ENCODE results near the gene USP32. TPM values are rescaled to one million over a fixed set of nuclear protein-coding genes. Genes with fewer than 3 reads are reported as not detected.

The USP32 gene
- total RNA-seq, 1 donor from 2014 or later: 59.6 TPM

- peaks cover 4% of the 10 kb centered on the region for H3K36me3 Mint-ChIP-seq (ENCODE audit: unreplicated experiment)
- H3K9me3 Mint-ChIP-seq (ENCODE audit: unreplicated experiment): peaks cover 4% of the 10 kb centered on the region
- no peak for DNase-seq
- H3K4me1 Mint-ChIP-seq (ENCODE audit: low read depth, unreplicated experiment): peaks cover 6% of the 10 kb centered on the region
- TF ChIP-seq CTCF (IDR thresholded peaks at IDR 0.05; ENCODE audit: partially characterized antibody, unreplicated experiment): no peak
- H3K27me3 Mint-ChIP-seq (ENCODE audit: unreplicated experiment): peaks cover 2% of the 10 kb centered on the region
- H3K4me3 Mint-ChIP-seq (ENCODE audit: unreplicated experiment): no peak overlapping the region
- no peak overlapping the region for H3K27ac Mint-ChIP-seq (ENCODE audit: unreplicated experiment)
Measured at GRCh38 chr17:60325730-60326524, 66.0 kb downstream of the USP32 start.

- H3K4me3 Mint-ChIP-seq (ENCODE audit: unreplicated experiment): no peak overlapping the region
- TF ChIP-seq CTCF (IDR thresholded peaks at IDR 0.05; ENCODE audit: partially characterized antibody, unreplicated experiment): no peak
- peaks cover 2% of the 10 kb centered on the region for H3K27me3 Mint-ChIP-seq (ENCODE audit: unreplicated experiment)
- H3K9me3 Mint-ChIP-seq (ENCODE audit: unreplicated experiment): peaks cover 4% of the 10 kb centered on the region
- no peak for DNase-seq
- H3K36me3 Mint-ChIP-seq (ENCODE audit: unreplicated experiment): peaks cover 4% of the 10 kb centered on the region
- peaks cover 9% of the 10 kb centered on the region for H3K4me1 Mint-ChIP-seq (ENCODE audit: low read depth, unreplicated experiment)
- H3K27ac Mint-ChIP-seq (ENCODE audit: unreplicated experiment): no peak overlapping the region
Measured at GRCh38 chr17:60323754-60324153, 68.2 kb downstream of the USP32 start.

- Mint-ChIP-seq H3K4me1 (ENCODE audit: low read depth, unreplicated experiment) (peaks cover 10% of the 10 kb centered on the region), H3K27ac (ENCODE audit: unreplicated experiment) (no peak overlapping the region), H3K4me3 (ENCODE audit: unreplicated experiment) (no peak overlapping the region), H3K9me3 (ENCODE audit: unreplicated experiment) (peaks cover 1% of the 10 kb centered on the region), H3K27me3 (ENCODE audit: unreplicated experiment) (peaks cover 1% of the 10 kb centered on the region), H3K36me3 (ENCODE audit: unreplicated experiment) (peaks cover 4% of the 10 kb centered on the region)
- no peak for DNase-seq
- no peak for TF ChIP-seq CTCF (IDR thresholded peaks at IDR 0.05; ENCODE audit: partially characterized antibody, unreplicated experiment)
Measured at GRCh38 chr17:60322056-60322387, 69.9 kb downstream of the USP32 start.

GRCh38 chr17:60321336-60322055 is 70.4 kb downstream of the USP32 start:
- no peak for TF ChIP-seq CTCF (IDR thresholded peaks at IDR 0.05; ENCODE audit: partially characterized antibody, unreplicated experiment)
- no peaks in the 10 kb centered on the region for H3K36me3 Mint-ChIP-seq (ENCODE audit: unreplicated experiment)
- peaks cover 2% of the 10 kb centered on the region for H3K9me3 Mint-ChIP-seq (ENCODE audit: unreplicated experiment)
- H3K4me3 Mint-ChIP-seq (ENCODE audit: unreplicated experiment): no peak overlapping the region
- no peak for DNase-seq
- peaks cover 5% of the 10 kb centered on the region for H3K4me1 Mint-ChIP-seq (ENCODE audit: low read depth, unreplicated experiment)
- H3K27ac Mint-ChIP-seq (ENCODE audit: unreplicated experiment): no peak overlapping the region
- no peaks in the 10 kb centered on the region for H3K27me3 Mint-ChIP-seq (ENCODE audit: unreplicated experiment)

- H3K9me3 Mint-ChIP-seq (ENCODE audit: unreplicated experiment): peaks cover 2% of the 10 kb centered on the region
- H3K27ac Mint-ChIP-seq (ENCODE audit: unreplicated experiment): no peak overlapping the region
- no peaks in the 10 kb centered on the region for H3K36me3 Mint-ChIP-seq (ENCODE audit: unreplicated experiment)
- H3K27me3 Mint-ChIP-seq (ENCODE audit: unreplicated experiment): no peaks in the 10 kb centered on the region
- DNase-seq: no peak
- peaks cover 5% of the 10 kb centered on the region for H3K4me1 Mint-ChIP-seq (ENCODE audit: low read depth, unreplicated experiment)
- no peak overlapping the region for H3K4me3 Mint-ChIP-seq (ENCODE audit: unreplicated experiment)
- no peak for TF ChIP-seq CTCF (IDR thresholded peaks at IDR 0.05; ENCODE audit: partially characterized antibody, unreplicated experiment)
Measured at GRCh38 chr17:60318830-60319229, 73.1 kb downstream of the USP32 start.
